HG03521 (cell line): ENCODE data around the gene SLC6A12.
"Not testable (repeated sequence)": the region's sequence is repeated elsewhere in the genome, so short reads cannot be mapped to it uniquely, and the experiment has no call there.

ENCODE experiments used
- ATAC-seq: cut with Tn5 transposase; IDR thresholded peaks from one replicate; pipeline ENCODE4 v1.9.1; 2021; ENCODE audit warnings: mild to moderate bottlenecking, moderate library complexity; ENCODE audit not compliant: unreplicated experiment

Gene SLC6A12

GRCh38 chr12:235967-236366, 22.0 kb upstream of the SLC6A12 start:
- not testable (repeated sequence) for ATAC-seq

GRCh38 chr12:234891-235415, 21.0 kb upstream of the SLC6A12 start:
- no peak for ATAC-seq

GRCh38 chr12:234019-234418, 20.1 kb upstream of the SLC6A12 start:
- no peak for ATAC-seq

DNA sequence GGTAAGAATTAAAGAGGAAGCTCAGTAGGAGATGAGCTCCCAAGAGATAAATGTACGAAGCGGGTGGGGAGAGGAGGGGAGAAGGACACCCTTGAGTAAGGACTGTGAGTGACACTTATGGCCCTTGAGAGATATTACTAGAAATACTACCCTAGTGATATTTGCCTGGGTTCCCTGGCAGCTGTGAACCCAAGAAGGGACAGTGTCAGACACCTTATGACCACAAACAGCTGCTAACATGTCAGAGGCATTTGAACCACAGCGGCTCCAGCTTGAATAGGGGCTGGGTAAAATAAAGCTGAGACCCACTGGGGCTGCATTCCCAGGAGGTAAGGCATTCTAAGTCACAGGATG, 19.6 kb upstream of the SLC6A12 start:
- ATAC-seq = no peak

DNA sequence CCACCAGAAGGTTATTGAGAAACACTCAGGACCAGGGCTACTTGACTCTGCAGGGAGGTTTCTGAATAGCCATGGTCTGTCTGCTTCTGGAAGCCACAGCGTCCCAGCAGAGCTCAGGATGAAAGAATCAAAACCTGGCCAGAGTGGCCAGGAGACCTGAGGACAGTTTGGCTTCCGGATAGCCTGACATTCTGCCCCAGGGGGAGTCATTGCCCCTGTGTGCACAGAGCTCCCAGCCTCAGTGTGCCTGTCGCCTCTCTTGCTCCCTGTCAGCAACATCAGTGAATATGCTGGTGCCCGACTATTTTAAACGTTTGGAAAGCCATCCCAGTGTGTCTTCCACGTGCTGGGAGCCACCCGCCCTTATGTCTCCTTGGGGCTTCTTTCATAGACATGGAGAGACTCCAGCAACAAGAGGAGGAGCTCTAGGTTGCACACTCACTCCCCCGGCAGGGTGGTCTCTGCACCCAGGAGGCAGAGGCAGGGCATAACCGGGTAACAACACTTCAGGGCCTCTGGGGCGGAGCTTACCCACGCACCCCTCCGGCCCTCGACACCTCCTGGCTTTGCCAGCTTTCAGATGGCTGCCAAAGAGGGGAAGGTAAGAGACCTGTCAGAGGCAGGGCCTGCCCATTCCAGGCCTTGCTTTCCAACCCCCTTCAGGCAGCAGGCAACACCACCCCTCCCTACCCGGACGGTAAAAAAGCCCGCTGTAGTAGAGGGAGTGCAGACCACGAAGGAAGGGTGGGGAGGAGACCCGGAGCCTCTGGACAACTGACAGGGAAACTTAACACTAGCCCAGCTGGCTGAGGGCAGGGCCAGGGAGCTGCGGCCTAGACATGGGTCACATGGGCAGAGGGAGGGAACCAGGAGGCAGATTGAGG, 19.0 kb upstream of the SLC6A12 start:
- no peak for ATAC-seq

DNA sequence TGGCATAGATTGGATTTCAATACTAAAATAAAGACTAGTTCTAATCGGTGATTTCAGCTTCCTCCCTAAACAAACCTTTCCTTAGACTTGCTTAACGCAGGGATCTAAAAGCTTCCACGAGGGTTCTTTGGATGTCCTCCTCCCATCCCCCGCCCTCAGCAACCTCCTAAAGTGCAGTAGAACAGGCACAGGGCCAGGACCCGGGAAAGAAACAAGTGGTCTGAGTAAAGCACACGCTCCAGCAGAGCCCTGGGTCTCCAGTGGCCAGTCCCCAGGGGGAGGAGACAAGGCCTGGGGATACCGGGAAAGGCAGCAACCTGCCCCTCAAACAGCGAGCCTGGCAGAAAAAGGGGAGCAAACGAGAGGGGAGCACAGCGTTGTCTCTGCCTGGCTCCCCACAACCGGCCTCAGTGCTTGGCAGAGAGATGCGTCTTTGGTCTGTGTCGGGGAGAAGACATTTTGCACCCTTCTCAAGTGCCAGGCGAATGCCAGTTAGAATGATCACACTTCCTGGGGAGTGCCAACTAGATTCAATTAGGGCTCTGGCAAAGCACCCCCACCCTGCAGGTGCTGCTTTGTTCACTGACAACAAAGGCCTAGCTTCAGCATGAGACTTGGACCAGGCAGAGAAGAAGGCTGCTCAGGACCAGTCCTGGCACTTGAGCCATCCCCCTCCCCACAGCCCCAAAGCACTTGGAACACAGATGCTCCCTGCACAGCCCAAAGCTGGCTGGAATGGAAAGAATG, 17.1 kb upstream of the SLC6A12 start:
- ATAC-seq = no peak

DNA sequence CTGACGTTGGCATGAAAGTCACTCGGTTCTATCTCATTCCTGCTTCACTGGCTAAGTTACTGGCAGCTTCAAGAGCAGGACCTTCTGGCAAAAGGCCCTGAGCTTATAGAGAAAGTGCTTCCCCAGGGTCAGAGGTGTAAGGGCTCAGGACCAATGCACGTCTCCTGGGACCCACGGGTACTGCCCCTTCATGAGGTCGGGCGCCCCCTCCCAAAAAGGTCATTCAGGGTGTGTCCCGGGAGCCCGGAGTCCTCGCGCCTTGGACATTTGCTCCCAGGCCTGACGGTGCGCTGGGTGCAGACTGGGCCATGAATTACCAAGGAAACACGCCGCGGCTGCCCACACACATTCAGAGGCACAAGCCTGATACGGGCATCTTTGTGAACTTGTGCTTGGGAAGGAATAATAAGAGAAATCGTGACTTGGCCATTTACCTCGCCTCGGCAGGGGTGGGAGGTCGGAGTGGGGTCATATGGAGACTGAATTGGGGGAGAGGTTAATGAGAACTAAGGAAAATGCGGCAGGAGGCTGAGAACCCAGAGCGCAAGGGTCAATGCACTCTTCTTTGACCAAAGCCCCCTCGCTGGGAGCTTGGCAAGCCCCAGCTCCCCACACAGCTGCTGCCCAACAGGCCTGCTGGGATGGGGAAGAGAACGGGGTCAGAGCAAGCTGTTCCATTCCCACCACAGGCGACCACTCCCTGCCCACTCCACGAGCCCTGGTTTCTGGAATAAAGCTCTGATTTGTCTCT, 15.7 kb upstream of the SLC6A12 start:
- no peak for ATAC-seq

DNA sequence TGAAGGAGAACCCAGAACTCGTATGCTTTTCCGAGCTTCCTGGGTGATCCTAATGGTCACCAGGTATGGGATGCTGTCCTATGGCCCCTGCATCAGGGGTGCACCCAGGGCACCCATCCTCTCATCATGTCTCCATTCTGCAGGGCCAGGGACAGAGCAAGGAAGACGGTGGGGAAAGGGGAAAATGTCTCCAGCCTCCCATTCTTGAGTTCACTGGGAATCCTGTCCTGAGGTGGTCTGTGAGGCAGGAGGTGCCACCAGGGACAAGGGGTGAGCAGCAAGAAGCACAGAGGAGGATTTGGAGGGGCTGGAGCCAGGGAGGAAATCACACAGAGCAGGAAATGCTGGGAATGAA, 14.9 kb upstream of the SLC6A12 start:
- ATAC-seq = no peak

GRCh38 chr12:227923-228845, 14.2 kb upstream of the SLC6A12 start:
- no peak for ATAC-seq

DNA sequence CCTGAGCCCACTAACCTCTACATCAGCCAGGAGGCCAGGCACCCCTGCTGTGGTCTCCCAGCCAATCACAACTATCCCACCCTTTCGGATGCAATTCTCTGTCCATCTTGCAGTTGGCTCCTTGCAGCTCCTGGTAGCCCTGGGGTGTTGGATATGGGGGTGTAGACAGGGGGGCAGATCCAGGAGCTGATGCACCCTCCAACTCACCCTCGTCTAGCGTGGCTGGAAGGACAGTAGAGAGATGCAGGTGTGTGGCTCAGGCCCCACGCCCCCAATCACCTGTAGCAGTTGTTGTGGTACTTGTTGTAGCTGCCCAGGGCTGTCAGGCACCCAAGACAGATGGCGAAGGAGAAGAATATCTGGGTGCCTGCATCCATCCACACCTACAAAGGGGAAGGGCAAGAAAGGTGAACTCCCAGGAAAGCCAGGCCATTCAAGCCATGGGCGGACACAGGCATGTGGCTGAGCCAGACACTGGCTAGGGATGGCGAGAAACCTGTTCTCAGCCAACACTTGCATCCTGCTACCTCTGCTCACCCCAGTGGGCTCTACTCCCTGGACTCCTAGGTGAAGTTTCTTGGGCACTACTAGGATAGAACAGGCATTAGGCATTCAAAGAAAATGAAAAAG, 13.4 kb upstream of the SLC6A12 start:
- no peak for ATAC-seq

GRCh38 chr12:226401-226800, 12.4 kb upstream of the SLC6A12 start:
- ATAC-seq = no peak

- ATAC-seq = no peak
Observed at GRCh38 chr12:225012-225411, 11.1 kb upstream of the SLC6A12 start.

DNA sequence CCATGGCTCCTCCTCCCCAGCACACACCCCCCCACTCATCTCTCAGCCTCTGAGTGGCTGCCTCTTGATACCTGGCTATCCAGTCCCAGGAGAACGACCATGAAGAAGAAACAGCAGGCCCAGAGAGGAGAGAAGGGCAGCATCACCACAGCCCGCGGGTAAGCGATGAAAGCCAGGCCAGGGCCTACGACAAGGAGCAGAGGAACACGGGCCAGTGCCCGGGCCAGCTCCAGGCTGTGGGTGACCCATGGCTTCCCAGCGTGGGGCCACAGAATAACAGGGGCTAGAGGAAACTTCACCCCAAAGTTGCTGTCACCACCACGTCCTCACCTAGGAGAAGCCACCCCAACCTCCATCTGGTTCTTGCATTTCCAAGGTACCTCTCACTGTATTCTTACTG, 10.4 kb upstream of the SLC6A12 start:
- no peak for ATAC-seq

GRCh38 chr12:223841-224240, 9.9 kb upstream of the SLC6A12 start:
- ATAC-seq = no peak

- ATAC-seq = no peak
Observed at GRCh38 chr12:221736-222135, 7.8 kb upstream of the SLC6A12 start.

GRCh38 chr12:220946-221550, 7.1 kb upstream of the SLC6A12 start:
- ATAC-seq = no peak

DNA sequence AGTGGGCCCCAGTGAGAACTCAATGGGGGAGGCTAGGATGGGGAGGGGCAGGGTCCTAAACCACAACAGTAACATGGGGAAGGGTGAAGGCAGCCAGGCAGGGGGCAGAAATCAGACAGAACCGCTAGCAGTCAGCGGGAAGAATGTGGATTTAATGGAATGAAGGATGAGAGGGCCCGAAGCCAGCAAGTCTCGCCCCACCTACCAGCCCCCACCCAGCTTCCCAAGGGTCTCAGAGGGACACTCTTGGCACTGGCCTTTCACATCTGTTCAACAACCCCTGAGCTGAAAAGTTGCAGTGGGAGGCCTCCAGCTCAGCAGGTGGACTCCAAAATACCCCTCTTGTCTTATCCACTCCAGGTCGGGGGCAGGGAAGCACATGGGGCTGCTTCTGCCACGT, 6.5 kb upstream of the SLC6A12 start:
- no peak for ATAC-seq

DNA sequence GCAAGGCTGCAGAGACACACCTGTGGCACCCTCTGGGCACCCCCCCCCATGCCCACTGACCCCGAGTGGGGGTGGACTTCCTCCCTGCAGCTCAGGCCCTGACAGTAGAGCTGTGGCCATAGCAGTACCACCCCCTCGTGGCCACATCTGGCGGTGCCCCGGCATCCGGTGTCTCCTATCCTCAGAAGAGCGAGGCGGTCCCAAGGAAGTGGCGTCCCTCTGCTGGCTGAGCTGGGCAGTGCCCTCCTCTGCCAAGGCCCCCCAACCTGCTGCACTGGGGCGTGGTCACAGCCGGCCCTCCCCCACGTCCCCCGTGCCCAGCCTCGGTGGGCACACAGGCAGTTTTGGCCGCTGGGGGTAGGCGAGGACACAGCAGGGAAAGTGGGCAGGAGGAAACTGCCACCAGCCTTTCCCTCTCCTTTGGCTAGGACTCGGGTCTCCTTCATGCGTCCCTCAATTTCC, 6.0 kb upstream of the SLC6A12 start:
- no peak for ATAC-seq
